HG03025 (cell line): ENCODE data around the gene SLC25A33.
"Not testable (repeated sequence)": the region's sequence is repeated elsewhere in the genome, so short reads cannot be mapped to it uniquely, and the experiment has no call there.

Source experiments
- ATAC-seq: cut with Tn5 transposase; IDR thresholded peaks from one replicate; pipeline ENCODE4 v1.9.1; 2021; ENCODE audit warnings: mild to moderate bottlenecking, moderate library complexity; ENCODE audit not compliant: unreplicated experiment, low FRiP score

The SLC25A33 gene, protein sequence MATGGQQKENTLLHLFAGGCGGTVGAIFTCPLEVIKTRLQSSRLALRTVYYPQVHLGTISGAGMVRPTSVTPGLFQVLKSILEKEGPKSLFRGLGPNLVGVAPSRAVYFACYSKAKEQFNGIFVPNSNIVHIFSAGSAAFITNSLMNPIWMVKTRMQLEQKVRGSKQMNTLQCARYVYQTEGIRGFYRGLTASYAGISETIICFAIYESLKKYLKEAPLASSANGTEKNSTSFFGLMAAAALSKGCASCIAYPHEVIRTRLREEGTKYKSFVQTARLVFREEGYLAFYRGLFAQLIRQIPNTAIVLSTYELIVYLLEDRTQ

DNA sequence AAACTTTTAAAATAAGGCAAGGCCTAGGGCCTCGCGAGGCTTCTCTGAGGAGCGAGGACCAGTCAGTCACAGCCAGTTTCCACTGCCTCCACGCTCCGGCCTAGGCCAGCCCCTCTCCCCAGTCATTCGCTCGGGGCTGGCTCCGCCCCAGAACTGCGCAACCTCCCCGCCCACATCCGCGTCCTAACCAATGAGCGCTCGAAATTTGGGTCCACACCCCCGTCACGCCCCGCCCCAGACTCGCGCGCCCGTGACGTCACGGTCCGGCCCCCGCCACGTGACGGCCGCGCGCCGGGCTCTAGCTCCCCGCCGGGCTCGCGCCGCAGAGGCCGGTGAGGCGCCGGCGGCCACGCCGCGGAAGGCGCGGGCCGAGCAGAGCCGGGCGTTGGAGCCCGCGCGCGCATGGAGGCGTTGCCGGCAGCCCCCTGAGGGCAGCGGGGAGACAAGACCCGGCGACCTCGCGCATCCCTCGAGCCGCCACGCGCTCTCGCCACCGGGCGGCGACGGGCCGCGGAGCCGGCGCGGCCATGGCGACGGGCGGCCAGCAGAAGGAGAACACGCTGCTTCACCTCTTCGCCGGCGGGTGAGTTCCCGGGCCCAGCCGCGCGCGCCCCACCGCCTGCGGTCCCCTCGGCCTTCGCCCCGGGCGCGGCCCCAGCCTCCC is at the start of gene SLC25A33:
Gene SLC25A33, plus strand, starts transcription at position 301 of the 664 bp plus-strand sequence. Its CDS starts 227 bp downstream, at position 528.
- peak; percentile 89 for ATAC-seq

DNA sequence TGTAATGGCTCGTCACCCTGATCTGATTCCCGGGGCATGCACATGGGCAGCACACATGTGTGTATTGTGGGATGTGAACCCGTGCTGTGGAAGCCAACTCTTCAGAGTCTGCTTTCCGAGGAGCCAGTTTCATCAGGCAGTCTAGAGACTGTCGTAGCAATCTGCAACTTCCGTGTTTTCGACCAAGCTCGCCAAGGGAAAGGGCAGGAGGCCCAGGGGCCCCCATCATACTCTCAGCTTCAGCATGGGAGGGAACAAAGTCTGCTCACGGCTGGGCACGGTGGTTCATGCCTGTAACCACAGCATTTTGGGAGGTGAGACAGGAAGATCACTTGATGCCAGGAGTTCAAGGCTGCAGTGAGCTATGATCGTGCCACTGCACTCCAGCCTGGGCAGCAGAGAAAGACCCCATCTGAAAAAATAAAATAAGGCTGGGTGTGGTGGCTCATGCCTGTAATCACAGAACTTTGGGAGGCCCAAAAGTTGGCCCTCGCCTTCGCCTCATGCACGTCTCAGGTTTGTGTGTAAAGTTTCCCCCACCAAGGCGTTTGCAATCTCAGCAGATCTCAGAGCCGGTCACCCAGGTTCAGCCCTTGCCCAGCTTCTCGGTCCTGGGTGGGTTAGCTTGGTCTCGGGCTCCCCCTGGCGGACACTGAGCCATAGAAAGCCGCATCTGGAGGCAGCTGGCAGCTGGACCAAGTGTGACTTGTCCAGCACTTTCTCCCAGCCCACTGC is 48.5 kb upstream of the SLC25A33 start:
- ATAC-seq = no peak

DNA sequence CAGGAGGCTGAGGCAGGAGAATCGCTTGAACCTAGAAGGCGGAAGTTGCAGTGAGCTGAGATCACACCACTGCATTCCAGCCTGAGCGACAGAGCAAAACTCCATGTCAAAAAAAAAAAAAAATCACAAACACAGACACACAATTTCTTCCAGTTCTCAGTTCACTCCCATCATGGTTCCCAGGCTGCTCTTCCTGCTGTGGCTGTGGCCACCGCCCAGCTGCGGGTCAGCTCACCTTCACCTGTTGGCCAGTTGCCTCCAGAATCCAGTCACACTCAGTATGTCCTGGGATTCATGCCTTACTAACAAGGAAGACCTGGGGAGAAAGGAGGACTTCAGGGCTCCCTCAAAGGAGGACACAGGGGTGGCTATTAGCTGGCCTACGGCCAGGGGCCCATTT is 45.9 kb upstream of the SLC25A33 start:
- no peak for ATAC-seq

DNA sequence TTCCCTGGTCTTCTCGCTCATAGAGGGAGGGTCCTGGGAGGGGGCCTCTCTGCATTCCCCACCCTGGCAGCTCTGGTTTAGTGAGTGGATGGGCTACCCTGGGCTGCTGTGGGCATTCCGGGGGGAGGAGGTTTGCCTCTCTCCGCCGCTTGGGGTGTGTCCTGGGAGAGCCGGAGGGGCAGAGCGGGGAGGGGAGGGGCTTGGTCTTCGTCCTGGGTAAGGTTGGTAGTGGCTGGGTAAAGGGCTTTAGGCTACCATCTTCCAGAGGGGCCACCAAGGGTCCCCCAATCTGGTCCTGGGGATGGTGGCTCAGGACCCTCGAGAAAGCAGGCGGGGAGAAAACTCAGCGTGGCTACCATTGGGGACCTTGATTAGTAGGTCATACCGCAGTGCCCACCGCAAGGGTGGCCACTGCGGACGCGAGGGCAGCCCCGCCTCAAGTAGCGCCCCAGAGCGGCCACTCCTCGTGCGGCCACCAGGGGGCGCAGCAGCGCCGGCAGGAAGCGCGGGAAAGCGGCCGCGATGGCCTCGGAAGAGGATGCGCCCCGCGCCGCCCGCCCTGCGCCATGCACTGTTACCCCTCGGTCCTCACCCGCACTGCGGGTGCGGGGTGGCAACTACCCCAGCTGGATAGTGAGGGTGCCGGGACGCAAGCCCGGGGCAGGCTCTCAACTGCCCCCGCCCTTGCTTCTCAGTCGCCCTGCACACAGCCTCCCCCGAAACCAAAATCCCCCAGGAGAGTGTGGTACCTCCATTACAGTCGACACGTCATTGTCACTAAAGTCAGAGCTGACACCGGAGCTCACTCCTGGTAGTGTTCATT is 44.1 kb upstream of the SLC25A33 start:
- no peak for ATAC-seq

DNA sequence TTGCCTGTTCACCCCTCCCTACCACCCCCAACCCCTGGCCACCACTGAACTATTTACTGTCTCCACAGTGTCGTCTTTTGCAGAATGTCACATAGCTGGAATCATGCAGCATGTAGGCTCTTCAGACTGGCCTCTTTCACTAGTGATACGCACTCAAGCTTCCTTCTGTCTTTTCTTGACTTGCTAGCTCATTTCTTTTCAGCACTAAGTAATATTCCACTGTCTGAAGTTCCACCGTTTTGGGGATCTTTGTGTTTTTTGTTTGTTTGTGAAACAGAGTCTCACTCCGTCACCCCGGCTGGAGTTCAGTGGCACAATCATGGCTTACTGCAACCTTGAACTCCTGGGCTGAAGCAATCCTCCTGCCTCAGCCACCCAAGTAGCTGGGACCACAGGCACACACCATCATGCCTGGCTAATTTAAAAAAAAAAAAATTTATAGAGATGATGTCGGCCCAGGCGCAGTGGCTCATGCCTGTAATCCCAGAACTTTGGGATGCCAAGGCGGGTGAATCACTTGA is 43.4 kb upstream of the SLC25A33 start:
- no peak for ATAC-seq

DNA sequence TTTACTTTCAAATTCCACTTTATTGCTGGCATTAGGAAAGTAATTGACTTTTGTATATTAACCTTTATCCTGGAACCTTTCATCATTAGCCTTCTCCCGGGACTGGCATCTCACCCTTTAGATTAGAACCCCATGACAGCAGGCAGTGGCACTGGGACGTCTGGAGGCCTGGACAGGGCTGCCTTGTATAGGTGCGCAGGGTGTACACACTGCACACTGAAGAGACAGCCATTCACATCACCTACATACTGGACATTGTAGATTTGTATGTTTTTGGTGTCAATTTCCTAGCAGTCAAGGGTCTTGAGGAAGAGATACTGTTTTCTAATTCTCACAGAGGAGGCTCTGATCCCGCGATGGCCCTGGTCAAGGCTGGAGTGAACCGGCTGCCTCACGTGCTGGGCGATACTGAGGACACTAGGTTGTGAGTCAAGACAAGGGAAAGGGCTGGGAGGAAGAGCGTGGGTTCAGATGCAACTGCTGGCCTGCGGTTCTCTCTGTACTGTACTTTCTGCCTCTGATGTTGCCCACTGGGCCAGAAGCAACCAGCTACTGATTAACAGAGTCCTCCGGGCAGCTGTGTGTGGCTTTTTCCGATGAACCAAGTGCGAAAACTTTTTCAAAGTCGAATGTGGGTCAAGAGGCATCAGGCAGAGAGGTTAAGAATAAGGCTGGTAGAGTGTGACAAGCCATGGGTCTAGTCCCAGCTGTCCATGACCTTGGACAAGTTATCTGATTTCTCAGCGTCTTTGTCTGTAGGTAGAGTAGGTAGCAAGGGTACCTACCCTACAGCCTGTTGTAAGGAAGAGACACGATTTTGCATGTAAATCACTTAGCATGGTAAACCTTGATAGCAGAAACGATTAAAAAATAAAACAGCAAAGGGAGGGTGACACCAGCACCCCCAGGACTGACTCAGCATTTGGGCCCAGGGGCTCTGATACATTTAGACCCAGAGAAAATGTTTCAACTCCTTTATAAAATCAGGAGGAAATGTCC is 38.2 kb upstream of the SLC25A33 start:
- ATAC-seq = no peak

DNA sequence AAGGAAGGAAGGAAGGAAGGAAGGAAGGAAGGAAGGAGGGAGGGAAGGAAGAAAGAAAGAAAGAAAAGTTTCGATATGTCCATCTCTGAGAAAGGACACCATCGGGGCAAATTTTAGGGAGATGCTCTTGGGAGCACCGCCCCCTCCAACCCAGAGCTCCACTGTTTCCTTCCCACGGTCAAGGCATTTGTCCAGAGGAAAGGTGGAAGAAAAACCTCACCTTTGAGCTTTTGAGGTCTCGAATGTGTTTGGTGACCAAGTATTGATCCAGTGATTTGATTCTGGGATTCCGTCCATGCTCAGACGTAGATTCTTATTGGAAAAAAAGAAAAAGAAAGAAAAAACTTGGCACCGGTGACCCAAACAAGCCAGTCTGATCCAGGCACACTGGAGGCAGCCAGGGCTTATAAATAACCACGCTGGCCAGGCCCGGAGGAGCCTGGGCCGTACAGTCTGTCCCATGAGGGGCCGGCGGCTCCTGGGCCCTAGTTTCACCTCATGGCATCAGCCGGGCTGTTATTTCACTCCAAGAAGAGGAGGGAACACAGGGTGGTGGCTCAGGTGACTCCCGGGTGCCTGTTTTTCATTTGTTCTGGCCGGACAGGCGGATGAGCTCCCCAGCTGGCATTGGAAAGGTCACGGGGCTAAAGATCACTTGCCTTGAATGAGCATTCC is 36.1 kb upstream of the SLC25A33 start:
- ATAC-seq = no peak

DNA sequence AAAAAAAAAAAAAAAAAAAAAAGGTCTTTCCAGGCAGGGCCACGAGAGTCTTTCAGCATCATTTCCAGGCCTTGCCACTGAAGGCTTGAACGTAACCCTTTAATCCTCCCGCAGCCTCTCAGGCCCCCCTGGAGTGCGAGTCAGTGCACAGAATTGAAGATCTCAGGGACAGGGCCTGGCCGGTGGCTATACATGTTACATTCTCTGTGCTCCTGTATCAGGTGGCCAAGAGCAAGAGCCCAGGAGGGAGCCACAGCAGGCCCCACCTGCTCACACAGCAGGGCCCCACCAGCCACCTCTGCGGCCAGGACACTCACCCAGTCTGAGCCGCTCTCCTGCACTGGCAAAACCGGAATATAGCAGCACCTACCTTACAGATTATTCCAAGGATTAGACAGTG is 34.1 kb upstream of the SLC25A33 start:
- ATAC-seq = no peak

DNA sequence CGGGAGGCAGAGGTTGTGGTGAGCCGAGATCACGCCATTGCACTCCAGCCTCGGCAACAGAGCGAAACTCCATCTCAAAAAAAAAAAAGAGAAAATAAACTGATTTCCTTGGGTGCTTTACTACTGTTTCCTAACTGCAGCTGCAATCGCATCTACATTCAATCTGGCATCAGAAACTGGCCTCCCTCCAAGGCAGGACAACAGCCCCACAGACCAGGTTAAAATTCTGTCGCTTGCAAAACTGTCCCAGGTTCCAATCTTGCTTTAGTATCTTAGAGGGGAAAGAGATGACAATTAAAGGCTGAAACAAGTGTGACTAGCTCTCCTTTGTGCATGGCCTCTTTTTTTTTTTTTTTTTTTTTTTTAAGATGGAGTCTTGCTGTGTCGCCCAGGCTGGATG is 32.4 kb upstream of the SLC25A33 start:
- no peak for ATAC-seq

DNA sequence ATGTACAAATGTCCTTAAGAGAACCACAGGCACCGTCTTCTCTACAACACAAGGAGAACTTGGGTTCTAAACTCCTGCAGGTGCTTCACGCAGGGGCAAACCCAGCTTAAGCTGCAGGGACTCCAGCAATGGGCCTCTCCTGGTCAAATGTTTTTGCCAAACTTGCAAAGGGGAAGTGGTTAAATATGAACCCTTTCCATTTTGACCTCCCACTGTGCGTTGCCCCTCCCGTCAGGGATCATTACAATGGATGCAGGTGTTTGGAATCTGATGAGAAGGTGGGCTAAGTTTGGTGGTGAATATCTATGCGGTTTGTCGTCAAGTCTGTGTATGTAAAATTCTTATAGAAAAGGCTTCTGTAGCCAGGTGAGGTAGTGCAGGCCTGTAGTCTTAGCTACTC is 29.1 kb upstream of the SLC25A33 start:
- no peak for ATAC-seq

DNA sequence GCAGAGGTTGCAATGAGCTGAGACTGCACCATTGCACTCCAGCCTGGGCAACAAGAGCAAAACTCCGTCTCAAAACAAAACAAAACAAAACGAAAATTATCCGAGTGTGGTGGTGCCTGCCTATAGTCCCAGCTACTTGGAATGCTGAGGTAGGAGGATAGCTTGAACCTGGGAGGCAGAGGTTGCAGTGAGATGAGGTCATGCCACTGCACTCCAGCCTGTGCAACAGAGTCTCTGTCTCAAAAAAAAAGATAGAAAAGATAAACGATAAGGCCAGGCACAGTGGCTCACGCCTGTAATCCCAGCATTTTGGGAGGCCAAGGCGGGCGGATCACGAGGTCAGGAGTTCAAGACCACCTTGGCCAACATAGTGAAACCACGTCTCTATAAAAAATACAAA is 23.7 kb upstream of the SLC25A33 start:
- ATAC-seq = not testable (repeated sequence)

DNA sequence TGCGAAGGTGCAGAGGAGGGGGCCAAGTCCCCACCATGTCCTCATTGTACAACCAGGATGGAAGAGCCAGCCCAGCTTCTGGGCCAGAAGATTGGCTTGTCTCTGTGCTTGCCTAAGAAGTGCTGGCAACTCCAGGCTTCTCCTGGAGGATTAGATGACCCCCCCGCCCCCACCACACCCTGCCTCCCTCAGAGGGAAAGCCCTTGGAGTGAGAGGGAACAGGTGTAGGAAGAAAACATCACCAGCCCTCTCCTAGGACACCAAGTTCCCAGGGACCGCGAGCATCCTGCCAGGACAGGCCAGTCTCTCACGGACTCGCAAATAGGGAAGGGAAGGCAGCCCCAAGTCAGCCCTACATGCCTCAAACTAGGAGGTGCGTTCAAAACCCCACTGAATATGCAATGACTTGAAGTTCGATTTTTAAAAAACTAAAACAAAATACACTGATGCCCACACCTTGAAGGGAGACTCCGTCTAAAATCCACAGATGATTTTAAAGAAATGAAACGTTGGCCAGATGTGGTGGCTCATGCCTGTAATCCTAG is 20.7 kb upstream of the SLC25A33 start:
- ATAC-seq = no peak

DNA sequence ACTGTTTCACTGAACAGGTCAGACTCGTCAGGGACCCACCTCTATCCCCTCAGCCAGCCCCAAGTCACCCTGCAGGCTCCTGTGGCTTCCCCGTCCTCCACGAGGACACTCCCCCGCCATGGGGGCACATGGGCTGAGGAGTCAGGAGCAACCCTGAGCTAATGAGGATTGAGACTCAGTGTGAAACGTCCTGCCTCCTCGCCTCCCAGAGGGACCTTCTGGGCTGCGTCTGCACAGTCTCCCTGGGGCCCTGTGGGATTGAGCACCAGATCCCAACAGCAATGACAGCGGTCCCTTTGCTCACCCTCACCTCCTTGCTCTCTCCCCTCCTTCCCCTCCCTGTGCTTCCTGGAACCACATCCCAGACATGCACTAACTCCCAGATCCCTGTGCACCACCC is 18.9 kb upstream of the SLC25A33 start:
- no peak for ATAC-seq

DNA sequence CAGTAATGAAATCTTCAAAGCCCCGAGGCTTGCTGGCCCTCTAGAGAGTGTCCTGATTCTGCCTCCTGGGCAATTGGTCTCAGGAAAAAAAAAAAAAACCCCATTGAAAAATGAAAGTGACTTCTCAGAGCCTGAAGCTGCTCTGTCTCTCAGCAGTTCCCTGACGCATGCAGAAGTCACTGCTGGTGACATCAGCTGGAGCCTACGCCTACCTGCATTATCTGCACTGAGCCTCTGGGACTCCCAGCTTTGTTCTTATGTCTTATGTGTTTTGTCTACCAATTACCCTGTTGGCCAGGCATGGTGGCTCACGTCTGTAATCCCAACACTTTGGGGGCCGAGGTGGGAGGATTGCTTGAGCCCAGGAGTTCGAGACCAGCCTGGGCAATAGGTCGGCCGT is 10.1 kb upstream of the SLC25A33 start:
- no peak for ATAC-seq

DNA sequence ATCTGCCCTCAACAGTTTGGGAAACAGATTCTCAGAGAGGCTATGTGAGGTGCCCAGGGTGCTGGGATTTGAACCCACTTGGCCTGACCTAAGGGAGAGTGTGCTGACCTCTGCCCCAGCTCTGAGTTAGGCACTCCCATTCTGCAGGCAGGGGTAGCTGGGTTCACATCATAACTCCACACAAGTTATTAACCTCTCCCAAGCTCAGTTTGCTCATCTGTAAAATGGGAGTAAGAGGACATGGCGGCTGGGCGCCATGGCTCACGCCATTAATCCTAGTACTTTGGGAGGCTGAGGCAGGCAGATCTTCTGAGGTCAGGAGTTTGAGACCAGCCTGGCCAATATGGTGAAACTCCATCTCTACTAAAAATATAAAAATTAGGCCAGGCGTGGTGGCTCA is 8.9 kb upstream of the SLC25A33 start:
- ATAC-seq = no peak

DNA sequence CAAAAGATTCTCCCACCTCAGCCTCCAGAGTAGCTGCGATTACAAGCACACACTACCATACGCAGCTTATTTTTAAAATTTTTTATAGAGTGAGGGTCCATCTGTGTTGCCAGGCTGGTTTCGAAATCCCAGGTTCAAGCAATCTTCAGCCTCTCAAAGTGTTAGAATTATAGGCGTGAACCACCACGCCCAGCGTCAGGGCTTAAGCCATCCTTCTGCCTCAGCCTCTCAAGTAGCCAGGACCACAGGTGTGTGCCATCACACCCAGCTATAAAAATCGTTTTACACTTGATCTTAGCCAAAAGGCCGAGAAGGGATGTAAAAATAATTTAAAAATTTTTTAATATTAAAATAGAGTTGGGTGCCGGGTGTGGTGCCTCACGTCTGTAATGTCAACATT is 4.3 kb upstream of the SLC25A33 start:
- ATAC-seq = no peak

DNA sequence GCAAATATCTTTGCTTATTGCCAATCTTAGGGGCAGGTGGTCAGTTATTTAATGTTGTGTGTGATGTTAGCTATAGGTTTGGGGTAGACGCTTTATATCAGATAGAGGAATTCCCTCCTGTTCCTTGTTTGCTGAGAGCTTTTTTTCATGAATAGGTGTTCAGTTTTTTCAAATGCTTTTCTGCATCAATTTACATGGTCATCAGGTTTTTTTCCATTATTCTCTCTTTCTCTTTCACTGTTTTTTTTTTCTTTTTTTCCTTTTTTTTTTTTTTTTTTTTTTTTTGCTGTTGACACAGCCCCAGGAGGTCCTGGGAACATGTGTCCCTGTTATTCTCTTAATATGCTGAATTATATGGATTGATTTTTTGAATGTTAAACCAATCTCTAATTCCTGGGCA is 3.0 kb upstream of the SLC25A33 start:
- no peak for ATAC-seq

DNA sequence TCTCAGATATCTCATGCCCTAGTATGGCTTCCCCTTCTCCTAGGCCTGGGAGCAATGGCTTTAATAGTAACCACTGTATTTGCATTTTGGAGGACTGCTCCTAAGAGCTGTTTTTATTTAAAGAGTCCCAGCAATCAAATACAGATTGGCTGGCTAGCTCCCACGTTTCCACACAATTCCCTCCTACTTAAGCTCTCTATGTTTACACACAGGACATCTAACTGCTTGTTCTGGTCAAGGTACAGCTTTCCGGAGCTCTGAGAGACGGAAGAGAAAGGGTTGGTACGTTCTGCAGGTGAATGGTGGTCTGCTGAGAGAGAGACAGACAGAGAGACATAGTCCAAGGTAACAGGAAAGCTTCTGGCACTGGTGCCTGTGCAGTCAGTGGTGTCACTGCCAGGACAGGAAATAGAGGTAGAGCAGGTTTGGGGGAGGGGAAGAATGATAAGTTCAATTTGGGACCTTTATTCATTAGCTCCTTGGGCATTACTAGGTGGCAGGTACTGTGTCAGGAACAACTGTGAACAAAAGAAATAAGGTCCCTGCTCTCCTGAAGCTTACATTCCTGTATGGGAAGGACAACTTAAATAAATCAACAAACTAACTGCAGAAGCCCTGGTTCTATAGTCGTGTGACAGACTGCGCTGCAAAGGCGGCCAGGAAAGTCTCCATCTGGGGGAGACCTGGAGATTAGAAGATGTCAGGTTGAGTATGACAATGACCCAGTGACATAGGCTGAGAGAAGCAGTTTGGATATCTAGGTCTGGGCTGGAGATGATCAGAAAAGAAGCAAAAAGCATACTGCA is 1.2 kb upstream of the SLC25A33 start:
- no peak for ATAC-seq
